Lower lobe of right lung (tissue), 2 donors: ENCODE measurements around the gene PSMA6. TPM values are rescaled to one million over a fixed set of nuclear protein-coding genes. Genes with fewer than 3 reads are reported as not detected.

Experiments
- ATAC-seq, 2 donors: fragments of 200-7000 bp; cut with Tn5 transposase; one replicate each; pipeline ENCODE4 v1.9.1; 2020 to 2022; ENCODE audit warnings: mild to moderate bottlenecking in 2 of 2, moderate library complexity in 2 of 2
- DNase-seq: peaks from one replicate; pipeline ENCODE4 v3.0.0-alpha.2; 2020
- H3K27ac ChIP-seq: fragments of 200-600 bp; one replicate; pipeline ENCODE4 v1.8.0; 2022
- H3K27me3 ChIP-seq: fragments of 200-600 bp; one replicate; pipeline ENCODE4 v1.8.0; 2022; ENCODE audit warnings: low read depth
- H3K36me3 ChIP-seq: fragments of 200-600 bp; one replicate; pipeline ENCODE4 v1.8.0; 2022; ENCODE audit warnings: mild to moderate bottlenecking
- H3K4me1 ChIP-seq: fragments of 200-600 bp; one replicate; pipeline ENCODE4 v1.8.0; 2022
- H3K4me3 ChIP-seq: fragments of 200-600 bp; one replicate; pipeline ENCODE4 v1.8.0; 2022; ENCODE audit warnings: mild to moderate bottlenecking
- H3K9me3 ChIP-seq: fragments of 200-600 bp; one replicate; pipeline ENCODE4 v1.8.0; 2022
- CTCF ChIP-seq: fragments of 200-600 bp; IDR thresholded peaks from one replicate; pipeline ENCODE4 v1.8.0; 2022; ENCODE audit warnings: antibody characterized with exemption, mild to moderate bottlenecking
- intact Hi-C: fragments of 100-400 bp; cut with DNase I; formaldehyde crosslinking; loops from one replicate; pipeline ENCODE4 v1.11.0; 2022
- long read RNA-seq: library from polyadenylated mRNA; unstranded; transcript quantifications from one replicate; pipeline ENCODE4 v2.0.0, GENCODE V29; 2021
- total RNA-seq: library from RNA; stranded (reverse); fragmentation: NEBNext Ultra II Directional; extraction: Animal tissue kit (Norgen Biotek cat#: 25700); gene quantifications from one replicate; pipeline ENCODE4 v1.2.1, GENCODE V29; 2021
- donor health status: DM: no; HTN: yes; CAD: no; lungs with severe emphysema.

The PSMA6 gene
- total RNA-seq: 159 TPM
- long read RNA-seq, transcript PSMA6-201 (7 exons, 1,029 nt): major isoform, 166 of 173 reads
- long read RNA-seq, partial matches to known transcripts: 0 of 173 reads
- long read RNA-seq, other reads (novel, unspliced or antisense): 4 of 173 reads

- intact Hi-C loops: no loop called here
- Histone ChIP-seq H3K27me3 (no peaks in the 10 kb centered on the region), H3K27ac (peak within 1 kb of the TSS; percentile 91), H3K9me3 (no peaks in the 10 kb centered on the region), H3K4me3 (peak within 1 kb of the TSS; percentile 90), H3K4me1 (peaks cover 52% of the 10 kb centered on the region), H3K36me3 (peaks cover 6% of the 10 kb centered on the region)
- TF ChIP-seq CTCF: no peak
- DNase-seq (peak; percentile 99), ATAC-seq (peak; percentile 98 to 100)
Observed at GRCh38 chr14:35292051-35292769, at the start of gene PSMA6. Gene PSMA6 (plus strand): TSS chr14:35292382. CDS start chr14:35292477, 95 bp downstream.

GRCh38 chr14:35242599-35243311 lies 49.4 kb upstream of the PSMA6 start:
- H3K4me3 ChIP-seq: no peak overlapping the region
- no peaks in the 10 kb centered on the region for H3K36me3 ChIP-seq
- intact Hi-C loops: no loop called here
- DNase-seq (no peak), ATAC-seq (peak; percentile 64 to 77)
- H3K9me3 ChIP-seq: no peaks in the 10 kb centered on the region
- H3K27ac ChIP-seq: no peak overlapping the region
- H3K27me3 ChIP-seq: no peaks in the 10 kb centered on the region
- no peaks in the 10 kb centered on the region for H3K4me1 ChIP-seq
- no peak for TF ChIP-seq CTCF

- H3K9me3 ChIP-seq: no peaks in the 10 kb centered on the region
- no peaks in the 10 kb centered on the region for H3K4me1 ChIP-seq
- no peak for DNase-seq
- no peak overlapping the region for H3K4me3 ChIP-seq
- H3K27ac ChIP-seq: no peak overlapping the region
- no peaks in the 10 kb centered on the region for H3K36me3 ChIP-seq
- no peaks in the 10 kb centered on the region for H3K27me3 ChIP-seq
- intact Hi-C loops: no loop called here
- no peak for ATAC-seq
- no peak for TF ChIP-seq CTCF
Observed at GRCh38 chr14:35243956-35244355, 48.2 kb upstream of the PSMA6 start.

GRCh38 chr14:35244542-35244941 lies 47.6 kb upstream of the PSMA6 start:
- Histone ChIP-seq H3K27me3 (no peaks in the 10 kb centered on the region), H3K4me1 (no peaks in the 10 kb centered on the region), H3K27ac (no peak overlapping the region), H3K9me3 (no peaks in the 10 kb centered on the region), H3K36me3 (no peaks in the 10 kb centered on the region), H3K4me3 (no peak overlapping the region)
- ATAC-seq (no peak), DNase-seq (no peak)
- no peak for TF ChIP-seq CTCF
- intact Hi-C loops: no loop called here

GRCh38 chr14:35245051-35245450 lies 47.1 kb upstream of the PSMA6 start:
- H3K27me3 ChIP-seq: no peaks in the 10 kb centered on the region
- H3K4me1 ChIP-seq: no peaks in the 10 kb centered on the region
- H3K4me3 ChIP-seq: no peak overlapping the region
- H3K27ac ChIP-seq: no peak overlapping the region
- no peak for DNase-seq
- H3K9me3 ChIP-seq: no peaks in the 10 kb centered on the region
- H3K36me3 ChIP-seq: no peaks in the 10 kb centered on the region
- no peak for ATAC-seq
- no peak for TF ChIP-seq CTCF
- intact Hi-C loops: no loop called here
